GM18498 (cell line): ENCODE results near the gene ERRFI1.
"Not testable (repeated sequence)": the region's sequence is repeated elsewhere in the genome, so short reads cannot be mapped to it uniquely, and the experiment has no call there.

Experiments used
- ATAC-seq: cut with Tn5 transposase; IDR thresholded peaks from one replicate; pipeline ENCODE4 v1.9.1; 2021; ENCODE audit warnings: mild to moderate bottlenecking, moderate library complexity; ENCODE audit not compliant: unreplicated experiment

Gene ERRFI1

GRCh38 chr1:8026153-8026975, at the start of gene ERRFI1:
Gene ERRFI1, minus strand, starts transcription at chr1:8026309. Its CDS starts 10,690 bp downstream, at chr1:8015619.
- ATAC-seq = peak; percentile 92

GRCh38 chr1:8075511-8076051, 49.5 kb upstream of the ERRFI1 start:
- ATAC-seq = no peak

- ATAC-seq = no peak
Measured at GRCh38 chr1:8073112-8073855, 47.2 kb upstream of the ERRFI1 start.

GRCh38 chr1:8070381-8070811, 44.3 kb upstream of the ERRFI1 start:
- no peak for ATAC-seq

- ATAC-seq = not testable (repeated sequence)
Measured at GRCh38 chr1:8069614-8070320, 43.7 kb upstream of the ERRFI1 start.

- no peak for ATAC-seq
Measured at GRCh38 chr1:8065369-8065768, 39.3 kb upstream of the ERRFI1 start.

- ATAC-seq = no peak
Measured at GRCh38 chr1:8063298-8064036, 37.4 kb upstream of the ERRFI1 start.

GRCh38 chr1:8062861-8063260, 36.8 kb upstream of the ERRFI1 start:
- ATAC-seq = no peak

GRCh38 chr1:8061673-8062386, 35.7 kb upstream of the ERRFI1 start:
- no peak for ATAC-seq

- ATAC-seq = no peak
Measured at GRCh38 chr1:8061210-8061609, 35.1 kb upstream of the ERRFI1 start.

GRCh38 chr1:8059161-8059622, 33.1 kb upstream of the ERRFI1 start:
- no peak for ATAC-seq

- not testable (repeated sequence) for ATAC-seq
Measured at GRCh38 chr1:8057779-8058178, 31.7 kb upstream of the ERRFI1 start.

GRCh38 chr1:8055973-8056372, 29.9 kb upstream of the ERRFI1 start:
- ATAC-seq = no peak

- ATAC-seq = no peak
Measured at GRCh38 chr1:8053878-8054567, 27.9 kb upstream of the ERRFI1 start.

GRCh38 chr1:8051650-8052049, 25.5 kb upstream of the ERRFI1 start:
- no peak for ATAC-seq

- ATAC-seq = not testable (repeated sequence)
Measured at GRCh38 chr1:8049229-8049628, 23.1 kb upstream of the ERRFI1 start.

GRCh38 chr1:8047686-8048445, 21.8 kb upstream of the ERRFI1 start:
- no peak for ATAC-seq

GRCh38 chr1:8047112-8047511, 21.0 kb upstream of the ERRFI1 start:
- no peak for ATAC-seq
